ENCODE results near the gene PIGZ. TPM values are rescaled to one million over a fixed set of nuclear protein-coding genes. Genes with fewer than 3 reads are reported as not detected.

PIGZ gene
- total and polyA plus RNA-seq, 12 donors = 0.39 to 4.0 (median 2.1) TPM

- no peaks in the 10 kb centered on the region for H3K27me3 ChIP-seq
- H3K4me3 ChIP-seq = no peak overlapping the region
- no peaks in the 10 kb centered on the region for H3K4me1 ChIP-seq (replicated peaks in 1 of 2)
- no peak for DNase-seq
- TF ChIP-seq, protein P1, sequence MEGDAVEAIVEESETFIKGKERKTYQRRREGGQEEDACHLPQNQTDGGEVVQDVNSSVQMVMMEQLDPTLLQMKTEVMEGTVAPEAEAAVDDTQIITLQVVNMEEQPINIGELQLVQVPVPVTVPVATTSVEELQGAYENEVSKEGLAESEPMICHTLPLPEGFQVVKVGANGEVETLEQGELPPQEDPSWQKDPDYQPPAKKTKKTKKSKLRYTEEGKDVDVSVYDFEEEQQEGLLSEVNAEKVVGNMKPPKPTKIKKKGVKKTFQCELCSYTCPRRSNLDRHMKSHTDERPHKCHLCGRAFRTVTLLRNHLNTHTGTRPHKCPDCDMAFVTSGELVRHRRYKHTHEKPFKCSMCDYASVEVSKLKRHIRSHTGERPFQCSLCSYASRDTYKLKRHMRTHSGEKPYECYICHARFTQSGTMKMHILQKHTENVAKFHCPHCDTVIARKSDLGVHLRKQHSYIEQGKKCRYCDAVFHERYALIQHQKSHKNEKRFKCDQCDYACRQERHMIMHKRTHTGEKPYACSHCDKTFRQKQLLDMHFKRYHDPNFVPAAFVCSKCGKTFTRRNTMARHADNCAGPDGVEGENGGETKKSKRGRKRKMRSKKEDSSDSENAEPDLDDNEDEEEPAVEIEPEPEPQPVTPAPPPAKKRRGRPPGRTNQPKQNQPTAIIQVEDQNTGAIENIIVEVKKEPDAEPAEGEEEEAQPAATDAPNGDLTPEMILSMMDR (IDR thresholded peaks at IDR 0.05) = no peak
- no peak for TF ChIP-seq POLR2A (IDR thresholded peaks at IDR 0.05)
- H3K27ac ChIP-seq = no peak overlapping the region
- intact Hi-C loops (cut with DNase I) = no loop called here
- H3K9me3 ChIP-seq (replicated peaks in 1 of 3) = no peaks in the 10 kb centered on the region
- WGBS, 4 donors = 96 to 100% (median 99%) methylated on average over 3 of the region's 3 CpGs
- H3K36me3 ChIP-seq (replicated peaks in 1 of 2) = peaks cover 0 to 8% of the 10 kb centered on the region in 2 donors
Observed at GRCh38 chr3:196915375-196915774, 53.3 kb downstream of the PIGZ start.

GRCh38 chr3:196914866-196915265, 53.8 kb downstream of the PIGZ start:
- H3K9me3 ChIP-seq (replicated peaks in 1 of 3) = no peaks in the 10 kb centered on the region
- peaks cover 0 to 9% of the 10 kb centered on the region in 2 donors for H3K36me3 ChIP-seq (replicated peaks in 1 of 2)
- intact Hi-C loops (cut with DNase I) = no loop called here
- WGBS, 4 donors = 88 to 100% (median 94%) methylated on average over 3 to 4 of the region's 4 CpGs
- H3K4me3 ChIP-seq = no peak overlapping the region
- no peaks in the 10 kb centered on the region for H3K27me3 ChIP-seq
- DNase-seq = no peak
- no peak overlapping the region for H3K27ac ChIP-seq
- TF ChIP-seq, protein P1 (IDR thresholded peaks at IDR 0.05) = no peak
- TF ChIP-seq POLR2A (IDR thresholded peaks at IDR 0.05) = no peak
- no peaks in the 10 kb centered on the region for H3K4me1 ChIP-seq (replicated peaks in 1 of 2)

DNA sequence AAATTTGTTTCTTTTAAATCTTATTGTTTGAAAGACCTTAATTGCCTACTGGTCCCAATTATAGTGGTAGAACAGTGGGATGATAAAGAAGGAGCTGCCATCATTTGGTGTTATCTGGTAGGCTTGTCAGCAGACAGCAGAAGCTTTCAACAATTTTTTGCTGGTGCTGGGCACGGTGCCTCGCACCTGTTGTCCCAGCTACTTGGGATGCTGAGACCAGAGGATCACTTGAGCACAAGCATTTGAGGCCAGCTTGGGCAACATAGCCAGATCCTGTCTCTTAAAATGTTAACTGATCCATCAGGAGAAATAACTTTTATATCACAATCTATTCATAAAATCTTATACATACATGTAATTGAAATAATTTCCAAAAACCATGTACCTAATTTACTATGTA, 64.9 kb downstream of the PIGZ start:
- Histone ChIP-seq H3K36me3 (replicated peaks in 1 of 2) (peaks cover 0 to 50% of the 10 kb centered on the region in 2 donors), H3K4me1 (replicated peaks in 1 of 2) (no peaks in the 10 kb centered on the region), H3K9me3 (replicated peaks in 1 of 3) (no peaks in the 10 kb centered on the region), H3K4me3 (no peak overlapping the region), H3K27ac (no peak overlapping the region), H3K27me3 (no peaks in the 10 kb centered on the region)
- TF ChIP-seq, protein P1 (IDR thresholded peaks at IDR 0.05) = no peak
- no peak for TF ChIP-seq POLR2A (IDR thresholded peaks at IDR 0.05)
- 95 to 100% (median 97%) methylated on average over 2 of the region's 2 CpGs for WGBS, 4 donors
- DNase-seq = no peak
- intact Hi-C loops (cut with DNase I) = no loop called here

DNA sequence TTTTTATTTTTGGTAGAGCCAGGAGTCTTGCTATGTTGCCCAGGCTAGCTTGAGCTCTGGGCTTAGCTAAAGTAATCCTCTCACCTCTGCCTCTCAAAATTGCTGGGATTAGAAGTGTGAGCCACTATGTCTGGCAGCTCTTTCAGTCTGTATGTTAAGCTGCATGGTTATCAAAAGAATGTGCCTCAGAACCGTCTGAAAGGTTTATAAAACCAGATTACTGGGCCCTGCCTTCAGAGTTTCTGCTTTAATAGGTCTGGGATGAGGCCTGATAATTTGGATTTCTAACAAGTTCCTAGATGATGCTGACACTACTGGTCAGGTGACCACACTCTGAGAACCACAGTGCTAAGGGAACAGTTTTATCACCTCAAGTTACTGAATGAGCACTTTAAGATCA, 66.3 kb downstream of the PIGZ start:
- H3K4me1 ChIP-seq (replicated peaks in 1 of 2) = no peaks in the 10 kb centered on the region
- no peaks in the 10 kb centered on the region for H3K9me3 ChIP-seq (replicated peaks in 1 of 3)
- no peaks in the 10 kb centered on the region for H3K27me3 ChIP-seq
- peaks cover 0 to 50% of the 10 kb centered on the region in 2 donors for H3K36me3 ChIP-seq (replicated peaks in 1 of 2)
- no peak for DNase-seq
- no peak for TF ChIP-seq POLR2A (IDR thresholded peaks at IDR 0.05)
- TF ChIP-seq, protein P1 (IDR thresholded peaks at IDR 0.05) = no peak
- intact Hi-C loops (cut with DNase I) = no loop called here
- WGBS, 4 donors = 82 to 100% (median 86%) methylated on average over 1 of the region's 1 CpG
- no peak overlapping the region for H3K4me3 ChIP-seq
- H3K27ac ChIP-seq = no peak overlapping the region
